ENCODE measurements around the gene TBC1D23.

TBC1D23 gene

GRCh38 chr3:100354850-100355249 is 94.1 kb downstream of the TBC1D23 start:
- no peak for DNase-seq

GRCh38 chr3:100358413-100358812 is 97.6 kb downstream of the TBC1D23 start:
- no peak for DNase-seq

DNA sequence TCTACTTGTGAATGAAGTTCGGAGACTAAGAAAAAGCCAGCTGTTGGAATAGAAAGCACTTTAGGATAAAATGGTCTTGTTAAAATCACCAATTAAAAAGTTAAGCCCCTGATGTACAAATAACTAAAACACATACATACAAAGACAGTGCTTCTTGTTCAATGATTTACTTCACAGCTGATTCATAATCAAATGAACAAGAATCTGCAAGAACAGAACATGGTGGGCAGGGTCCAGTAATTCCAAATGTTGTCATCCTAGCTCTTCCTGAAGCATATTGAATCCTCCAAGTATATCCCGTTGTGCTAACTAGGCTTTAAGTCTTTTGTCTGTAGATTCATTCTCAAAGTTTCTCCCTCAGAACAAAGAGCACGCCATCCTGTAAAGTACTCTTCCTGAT is 98.2 kb downstream of the TBC1D23 start:
- DNase-seq: no peak

GRCh38 chr3:100360757-100361496 is 100.1 kb downstream of the TBC1D23 start:
- no peak for DNase-seq

GRCh38 chr3:100361897-100362296 is 101.1 kb downstream of the TBC1D23 start:
- DNase-seq: no peak

DNA sequence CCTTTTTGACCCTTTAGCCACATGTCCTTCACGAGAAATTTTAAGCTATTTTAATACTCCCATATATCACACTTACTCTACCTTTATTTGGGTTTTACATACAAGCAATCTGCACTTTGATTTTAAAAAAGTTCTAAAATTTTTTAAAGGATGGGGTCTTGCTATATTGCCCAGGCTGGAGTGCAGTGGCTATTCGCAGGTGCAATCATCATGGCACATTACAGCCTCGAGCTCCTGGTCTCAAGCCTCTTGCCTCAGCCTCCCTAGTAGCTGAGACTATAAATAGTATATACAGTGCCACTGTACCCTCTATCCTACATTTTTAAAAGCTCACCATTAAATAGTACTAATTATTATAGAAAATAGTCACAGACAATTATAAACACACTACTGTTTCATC is 103.6 kb downstream of the TBC1D23 start:
- no peak for DNase-seq

- no peak for DNase-seq
Observed at GRCh38 chr3:100366424-100366823, 105.6 kb downstream of the TBC1D23 start.

- no peak for DNase-seq
Observed at GRCh38 chr3:100368441-100368840, 107.6 kb downstream of the TBC1D23 start.

DNA sequence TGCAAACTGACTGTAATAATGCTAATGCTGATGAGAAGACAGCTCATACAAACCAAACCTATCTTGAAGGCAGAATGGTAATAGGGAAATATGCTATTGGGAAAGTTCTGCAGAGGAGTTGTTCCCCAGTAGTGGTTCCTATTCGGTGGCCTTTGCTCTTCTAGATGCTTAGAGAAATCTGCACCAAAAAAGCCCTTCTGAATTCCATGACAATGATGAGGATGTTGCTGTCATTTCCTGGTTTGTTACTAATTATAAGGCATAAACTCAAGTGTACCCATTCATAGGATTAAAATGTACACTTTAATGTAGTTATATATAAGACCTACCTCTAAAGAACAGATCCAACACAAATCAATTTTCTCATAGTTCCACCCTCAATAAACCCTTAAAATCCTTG is 110.0 kb downstream of the TBC1D23 start:
- DNase-seq: no peak

- DNase-seq: no peak
Observed at GRCh38 chr3:100374521-100374920, 113.7 kb downstream of the TBC1D23 start.

Measured in CD4-positive, alpha-beta T cell treated with Interferon gamma for 1 hour (primary cell).